ENCODE data around the gene NLRP1. TPM values are rescaled to one million over a fixed set of nuclear protein-coding genes. Genes with fewer than 3 reads are reported as not detected.

The NLRP1 gene
- total RNA-seq, 2 experiments from 2014 or later: 254 to 258 TPM

DNA sequence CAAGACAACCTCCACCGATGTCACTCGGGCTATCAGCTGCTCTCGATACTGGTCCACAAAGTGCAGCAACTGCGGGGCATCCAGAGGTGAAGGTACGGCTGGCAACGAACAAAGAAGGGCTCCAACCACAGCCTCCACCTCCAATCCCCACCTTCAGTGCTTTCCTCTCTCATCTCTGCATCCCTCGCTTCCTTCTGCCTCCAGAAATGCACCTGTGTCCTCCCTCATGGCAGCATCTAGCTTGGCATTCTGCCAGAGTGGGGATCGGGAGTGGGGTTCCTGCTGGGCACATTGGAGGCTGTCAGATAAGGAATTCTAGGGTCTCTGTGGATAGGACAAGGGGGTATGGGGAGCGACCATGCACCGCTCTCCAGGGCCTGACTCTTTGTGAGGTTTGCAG, 69.3 kb downstream of the NLRP1 start:
- DNase-seq (no peak), ATAC-seq (ENCODE audit: poor library complexity) (no peak)
- peaks cover 25% of the 10 kb centered on the region for H3K4me1 ChIP-seq (ENCODE audit: insufficient read depth, low read length)
- ChIA-PET CTCF (interaction anchor here (1.0 kb wide), 1 partner anchor 12 kb away, joined by 3 read pairs; no protein-coding TSS in a partner anchor), POLR2A (interaction anchor here (0.6 kb wide), 1 partner anchor 9 kb away, joined by 4 read pairs; no protein-coding TSS in a partner anchor)
- H3K9me3 ChIP-seq (ENCODE audit: control insufficient read depth in 1 of 2, insufficient read depth in 1 of 2, low read length in 2 of 2): no peaks in the 10 kb centered on the region
- H3K36me3 ChIP-seq (ENCODE audit: insufficient read depth, low read length): peaks cover 49% of the 10 kb centered on the region
- TF ChIP-seq, protein P1, sequence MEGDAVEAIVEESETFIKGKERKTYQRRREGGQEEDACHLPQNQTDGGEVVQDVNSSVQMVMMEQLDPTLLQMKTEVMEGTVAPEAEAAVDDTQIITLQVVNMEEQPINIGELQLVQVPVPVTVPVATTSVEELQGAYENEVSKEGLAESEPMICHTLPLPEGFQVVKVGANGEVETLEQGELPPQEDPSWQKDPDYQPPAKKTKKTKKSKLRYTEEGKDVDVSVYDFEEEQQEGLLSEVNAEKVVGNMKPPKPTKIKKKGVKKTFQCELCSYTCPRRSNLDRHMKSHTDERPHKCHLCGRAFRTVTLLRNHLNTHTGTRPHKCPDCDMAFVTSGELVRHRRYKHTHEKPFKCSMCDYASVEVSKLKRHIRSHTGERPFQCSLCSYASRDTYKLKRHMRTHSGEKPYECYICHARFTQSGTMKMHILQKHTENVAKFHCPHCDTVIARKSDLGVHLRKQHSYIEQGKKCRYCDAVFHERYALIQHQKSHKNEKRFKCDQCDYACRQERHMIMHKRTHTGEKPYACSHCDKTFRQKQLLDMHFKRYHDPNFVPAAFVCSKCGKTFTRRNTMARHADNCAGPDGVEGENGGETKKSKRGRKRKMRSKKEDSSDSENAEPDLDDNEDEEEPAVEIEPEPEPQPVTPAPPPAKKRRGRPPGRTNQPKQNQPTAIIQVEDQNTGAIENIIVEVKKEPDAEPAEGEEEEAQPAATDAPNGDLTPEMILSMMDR (IDR thresholded peaks at IDR 0.05): no peak
- H3K27ac Mint-ChIP-seq: no peak overlapping the region
- H3K27ac ChIP-seq (ENCODE audit: low read depth in 1 of 2, low read length in 2 of 2): no peak overlapping the region
- H3K36me3 Mint-ChIP-seq (ENCODE audit: low read depth): peaks cover 74% of the 10 kb centered on the region
- H3K4me3 Mint-ChIP-seq: no peak overlapping the region
- no peaks in the 10 kb centered on the region for H3K27me3 ChIP-seq (ENCODE audit: control insufficient read depth in 1 of 2, insufficient read depth in 2 of 2, low read length in 2 of 2)
- no peak overlapping the region for H3K4me3 ChIP-seq (ENCODE audit: low read length)
- peaks cover 4% of the 10 kb centered on the region for H3K9me3 Mint-ChIP-seq
- H3K27me3 Mint-ChIP-seq: no peaks in the 10 kb centered on the region
- intact Hi-C loops (cut with DNase I, micrococcal nuclease): no loop called here
- peaks cover 39% of the 10 kb centered on the region for H3K4me1 Mint-ChIP-seq (ENCODE audit: low read depth)

DNA sequence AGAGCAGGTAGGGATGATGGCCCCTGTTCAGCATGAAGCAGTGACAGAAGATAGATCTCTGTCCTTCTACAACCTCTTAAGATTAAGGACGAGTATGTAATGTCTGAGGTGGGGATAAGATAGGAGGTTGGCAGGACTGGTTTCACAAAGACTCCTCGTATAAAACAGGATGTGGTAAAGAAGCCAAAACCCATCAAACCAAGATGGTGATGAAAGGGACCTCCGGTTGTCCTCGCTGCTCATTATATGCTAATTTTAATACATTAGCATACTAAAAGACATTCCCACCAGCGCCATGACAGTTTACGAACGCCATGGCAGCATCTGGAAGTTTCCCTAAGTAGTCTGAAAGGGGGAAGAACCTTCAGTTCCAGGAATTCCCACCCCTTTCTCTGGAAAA, 70.7 kb downstream of the NLRP1 start:
- TF ChIP-seq, protein P1 (IDR thresholded peaks at IDR 0.05): no peak
- no peaks in the 10 kb centered on the region for H3K27me3 Mint-ChIP-seq
- H3K4me1 Mint-ChIP-seq (ENCODE audit: low read depth): peaks cover 39% of the 10 kb centered on the region
- peaks cover 25% of the 10 kb centered on the region for H3K4me1 ChIP-seq (ENCODE audit: insufficient read depth, low read length)
- H3K36me3 ChIP-seq (ENCODE audit: insufficient read depth, low read length): peaks cover 54% of the 10 kb centered on the region
- H3K27ac ChIP-seq (ENCODE audit: low read depth in 1 of 2, low read length in 2 of 2): no peak overlapping the region
- H3K27me3 ChIP-seq (ENCODE audit: control insufficient read depth in 1 of 2, insufficient read depth in 2 of 2, low read length in 2 of 2): no peaks in the 10 kb centered on the region
- CTCF ChIA-PET: no interaction called here
- peak in 4 of 14 experiments; percentile 10 to 78 (median 53) for DNase-seq
- H3K4me3 ChIP-seq (ENCODE audit: low read length): no peak overlapping the region
- peak overlapping the region; percentile 81 for H3K27ac Mint-ChIP-seq
- POLR2A ChIA-PET: no interaction called here
- ATAC-seq (ENCODE audit: poor library complexity): peak; percentile 88
- intact Hi-C loops (cut with DNase I, micrococcal nuclease): loop anchor here in 1 of 2 experiments (1.0 kb wide), 1 partner anchor 27 kb away; the partner anchor contains the start of genes DERL2 and MIS12
- H3K9me3 Mint-ChIP-seq: peaks cover 4% of the 10 kb centered on the region
- peaks cover 87% of the 10 kb centered on the region for H3K36me3 Mint-ChIP-seq (ENCODE audit: low read depth)
- H3K9me3 ChIP-seq (ENCODE audit: control insufficient read depth in 1 of 2, insufficient read depth in 1 of 2, low read length in 2 of 2): no peaks in the 10 kb centered on the region
- peak overlapping the region; percentile 42 for H3K4me3 Mint-ChIP-seq

DNA sequence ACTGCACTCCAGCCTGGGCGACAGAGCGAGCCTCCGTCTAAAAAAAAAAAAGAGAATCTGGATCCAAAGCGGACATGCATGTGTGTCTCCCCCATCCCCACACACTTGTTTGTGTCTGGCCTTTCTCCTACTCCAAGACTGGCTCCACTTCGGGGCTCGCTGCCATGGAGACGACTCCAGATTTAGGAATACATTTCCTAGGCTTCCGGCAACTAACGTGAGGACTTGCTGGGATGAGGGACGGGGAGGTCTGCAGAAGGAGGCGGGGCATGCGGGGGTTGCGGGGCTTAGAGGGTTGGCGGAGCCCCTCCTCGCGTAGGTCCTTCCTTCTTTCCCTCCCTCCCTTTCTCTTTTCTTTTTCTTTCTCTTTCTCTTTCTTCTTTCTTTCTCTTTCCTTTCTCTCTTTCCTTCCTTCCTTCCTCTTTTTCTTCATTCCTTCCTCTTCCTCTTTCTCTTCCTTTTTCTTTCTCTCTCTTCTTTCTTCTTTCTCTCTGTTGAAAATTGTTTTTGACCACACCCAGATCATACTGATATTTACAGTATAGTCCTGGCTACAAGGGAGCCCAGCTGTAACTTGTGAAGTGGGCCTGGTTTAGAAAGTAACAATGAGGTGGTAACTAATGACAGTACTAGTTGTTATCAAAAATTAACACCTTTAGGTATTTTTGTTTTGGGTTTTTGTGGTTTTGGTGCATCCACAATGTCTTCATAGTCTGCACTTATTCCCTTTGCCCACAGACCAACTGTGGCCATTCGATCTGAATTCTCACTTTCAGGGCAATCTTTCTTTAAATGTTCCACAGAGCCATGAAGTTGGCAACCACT, 72.7 kb downstream of the NLRP1 start:
- H3K4me1 ChIP-seq (ENCODE audit: insufficient read depth, low read length): peaks cover 25% of the 10 kb centered on the region
- TF ChIP-seq, protein P1 (IDR thresholded peaks at IDR 0.05): no peak
- DNase-seq: peak in 1 of 14 experiments; percentile 21
- ChIA-PET CTCF (no interaction called here), POLR2A (no interaction called here)
- H3K36me3 ChIP-seq (ENCODE audit: insufficient read depth, low read length): peaks cover 39% of the 10 kb centered on the region
- ATAC-seq (ENCODE audit: poor library complexity): no peak
- H3K4me3 ChIP-seq (ENCODE audit: low read length): no peak overlapping the region
- no peaks in the 10 kb centered on the region for H3K9me3 ChIP-seq (ENCODE audit: control insufficient read depth in 1 of 2, insufficient read depth in 1 of 2, low read length in 2 of 2)
- H3K27ac ChIP-seq (ENCODE audit: low read depth in 1 of 2, low read length in 2 of 2): no peak overlapping the region
- H3K27me3 ChIP-seq (ENCODE audit: control insufficient read depth in 1 of 2, insufficient read depth in 2 of 2, low read length in 2 of 2): no peaks in the 10 kb centered on the region
- no peaks in the 10 kb centered on the region for H3K27me3 Mint-ChIP-seq
- H3K27ac Mint-ChIP-seq: no peak overlapping the region
- H3K9me3 Mint-ChIP-seq: peaks cover 4% of the 10 kb centered on the region
- peaks cover 39% of the 10 kb centered on the region for H3K4me1 Mint-ChIP-seq (ENCODE audit: low read depth)
- H3K36me3 Mint-ChIP-seq (ENCODE audit: low read depth): peaks cover 76% of the 10 kb centered on the region
- H3K4me3 Mint-ChIP-seq: no peak overlapping the region
- intact Hi-C loops (cut with DNase I, micrococcal nuclease): no loop called here
